ENCODE data around the gene PLCB2.

The PLCB2 gene

GRCh38 chr15:40275523-40275922 is 32.2 kb downstream of the PLCB2 start:
- no peak overlapping the region for H3K4me3 ChIP-seq (ENCODE audit: low read depth, low read length)
- no peak for DNase-seq (ENCODE audit: low read depth)

- H3K4me3 ChIP-seq (ENCODE audit: low read depth, low read length): no peak overlapping the region
- DNase-seq (ENCODE audit: low read depth): peak; percentile 33
Observed at GRCh38 chr15:40274350-40275274, 33.1 kb downstream of the PLCB2 start.

GRCh38 chr15:40273428-40273827 is 34.3 kb downstream of the PLCB2 start:
- no peak overlapping the region for H3K4me3 ChIP-seq (ENCODE audit: low read depth, low read length)
- DNase-seq (ENCODE audit: low read depth): no peak

- no peak overlapping the region for H3K4me3 ChIP-seq (ENCODE audit: low read depth, low read length)
- no peak for DNase-seq (ENCODE audit: low read depth)
Observed at GRCh38 chr15:40272485-40273056, 35.2 kb downstream of the PLCB2 start.

- no peak for DNase-seq (ENCODE audit: low read depth)
- no peak overlapping the region for H3K4me3 ChIP-seq (ENCODE audit: low read depth, low read length)
Observed at GRCh38 chr15:40271685-40272484, 35.9 kb downstream of the PLCB2 start.

- no peak overlapping the region for H3K4me3 ChIP-seq (ENCODE audit: low read depth, low read length)
- DNase-seq (ENCODE audit: low read depth): no peak
Observed at GRCh38 chr15:40270246-40270995, 37.3 kb downstream of the PLCB2 start.

GRCh38 chr15:40269604-40270003 is 38.1 kb downstream of the PLCB2 start:
- H3K4me3 ChIP-seq (ENCODE audit: low read depth, low read length): no peak overlapping the region
- DNase-seq (ENCODE audit: low read depth): no peak

GRCh38 chr15:40267670-40268069 is 40.1 kb downstream of the PLCB2 start:
- DNase-seq (ENCODE audit: low read depth): no peak

GRCh38 chr15:40266828-40267304 is 40.9 kb downstream of the PLCB2 start:
- no peak overlapping the region for H3K4me3 ChIP-seq (ENCODE audit: low read depth, low read length)
- DNase-seq (ENCODE audit: low read depth): peak; percentile 72

More at GRCh38 chr15:40267670-40268069, 40.1 kb downstream of the PLCB2 start:
- H3K4me3 ChIP-seq (ENCODE audit: low read depth, low read length): no peak overlapping the region

GRCh38 chr15:40265875-40266274 is 41.9 kb downstream of the PLCB2 start:
- no peak for DNase-seq (ENCODE audit: low read depth)
- H3K4me3 ChIP-seq (ENCODE audit: low read depth, low read length): no peak overlapping the region

- DNase-seq (ENCODE audit: low read depth): no peak
- no peak overlapping the region for H3K4me3 ChIP-seq (ENCODE audit: low read depth, low read length)
Observed at GRCh38 chr15:40265355-40265754, 42.4 kb downstream of the PLCB2 start.

GRCh38 chr15:40264321-40265153 is 43.2 kb downstream of the PLCB2 start:
- H3K4me3 ChIP-seq (ENCODE audit: low read depth, low read length): no peak overlapping the region
- DNase-seq (ENCODE audit: low read depth): no peak

- DNase-seq (ENCODE audit: low read depth): peak; percentile 45
- no peak overlapping the region for H3K4me3 ChIP-seq (ENCODE audit: low read depth, low read length)
Observed at GRCh38 chr15:40263024-40263754, 44.5 kb downstream of the PLCB2 start.

GRCh38 chr15:40259021-40259420 is 48.7 kb downstream of the PLCB2 start:
- no peak for DNase-seq (ENCODE audit: low read depth)
- H3K4me3 ChIP-seq (ENCODE audit: low read depth, low read length): no peak overlapping the region

GRCh38 chr15:40258544-40258943 is 49.2 kb downstream of the PLCB2 start:
- H3K4me3 ChIP-seq (ENCODE audit: low read depth, low read length): no peak overlapping the region
- no peak for DNase-seq (ENCODE audit: low read depth)

GRCh38 chr15:40257656-40258450 is 49.9 kb downstream of the PLCB2 start:
- H3K4me3 ChIP-seq (ENCODE audit: low read depth, low read length): no peak overlapping the region
- DNase-seq (ENCODE audit: low read depth): no peak

GRCh38 chr15:40256638-40257235 is 51.0 kb downstream of the PLCB2 start:
- no peak overlapping the region for H3K4me3 ChIP-seq (ENCODE audit: low read depth, low read length)
- DNase-seq (ENCODE audit: low read depth): no peak

Measured in skeletal muscle cell (primary cell).